ENCODE results near the gene FKBP1A. TPM values are rescaled to one million over a fixed set of nuclear protein-coding genes. Genes with fewer than 3 reads are reported as not detected.

The FKBP1A gene
- total and polyA plus RNA-seq, 9 of the 15 experiments (the other 6 are each of a cell fraction or from before 2014, with no cell fraction given): 48.8 to 502 (median 89.6) TPM

- TF ChIP-seq REST (IDR thresholded peaks at IDR 0.05; ENCODE audit: borderline replicate concordance): no peak
- no peak for TF ChIP-seq REST (CRISPR knock-in tag; IDR thresholded peaks at IDR 0.05; ENCODE audit: low read depth)
- TF ChIP-seq E2F8 (IDR thresholded peaks at IDR 0.05; ENCODE audit: low read depth, partially characterized antibody): no peak
- TF ChIP-seq CREB5 (CRISPR knock-in tag; IDR thresholded peaks at IDR 0.05): no peak
- no peak for TF ChIP-seq HNRNPLL (IDR thresholded peaks at IDR 0.05; ENCODE audit: low read depth, low read length, poor library complexity, severe bottlenecking)
- no peak for TF ChIP-seq CEBPZ (IDR thresholded peaks at IDR 0.05; ENCODE audit: borderline replicate concordance, low read depth, low read length)
- no peak for TF ChIP-seq ZBTB7A (IDR thresholded peaks at IDR 0.05; ENCODE audit: borderline replicate concordance, control insufficient read depth, low read depth, low read length)
- no peak for TF ChIP-seq HMGN3 (IDR thresholded peaks at IDR 0.05; ENCODE audit: borderline replicate concordance, extremely low read depth, insufficient read length, low read depth, low read length)
- no peak for TF ChIP-seq ZNF197 (CRISPR knock-in tag; IDR thresholded peaks at IDR 0.05; ENCODE audit: low read depth)
- TF ChIP-seq PCBP1 (IDR thresholded peaks at IDR 0.05; ENCODE audit: low read depth, low read length, poor library complexity, severe bottlenecking): no peak
Measured at GRCh38 chr20:1324598-1325172, 68.2 kb downstream of the FKBP1A start (continued).

All from K562 (cell line).